Tibial nerve (tissue), 4 donors: ENCODE measurements around the gene ITGA8. TPM values are rescaled to one million over a fixed set of nuclear protein-coding genes. Genes with fewer than 3 reads are reported as not detected.
"Not testable (repeated sequence)": the region's sequence is repeated elsewhere in the genome, so short reads cannot be mapped to it uniquely, and the experiment has no call there.

Experiments
- DNase-seq, 2 donors: peaks; one replicate each; pipeline ENCODE4 v3.0.0-alpha.2; 2019; ENCODE audit warnings: low spot score in 2 of 2
- H3K27ac ChIP-seq, 4 donors: fragments of 200-600 bp; sonication (generic) in 3 of 4; one replicate each; pipeline ENCODE4 v1.5.1; 2017 to 2019; ENCODE audit warnings: mild to moderate bottlenecking in 1 of 4
- H3K27me3 ChIP-seq, 2 donors: fragments of 200-600 bp; sonication (generic) in 1 of 2; one replicate each; pipeline versions ENCODE4 v1.5.1 to v1.6.0; 2017 to 2019
- H3K36me3 ChIP-seq, 3 donors: fragments of 200-600 bp; sonication (generic); one replicate each; pipeline ENCODE4 v1.5.1; 2018 to 2019
- H3K4me1 ChIP-seq, 4 donors: fragments of 200-600 bp; sonication (generic) in 3 of 4; one replicate each; pipeline ENCODE4 v1.5.1; 2017 to 2019
- H3K4me3 ChIP-seq, 4 donors: fragments of 200-600 bp; sonication (generic) in 3 of 4; one replicate each; pipeline ENCODE4 v1.5.1; 2017 to 2019; ENCODE audit warnings: mild to moderate bottlenecking in 1 of 4, moderate library complexity in 1 of 4
- H3K9me3 ChIP-seq, 4 donors: fragments of 200-600 bp; sonication (generic) in 3 of 4; one replicate each; pipeline ENCODE4 v1.5.1; 2017 to 2019
- CTCF ChIP-seq, 5 experiments: fragments of 200-600 bp in 3 of 5; fragments of 450-650 bp in 2 of 5; sonication (generic) in 3 of 5; IDR thresholded peaks; one replicate each; pipeline ENCODE4 v1.5.1; 2016 to 2019; ENCODE audit warnings: antibody characterized with exemption in 5 of 5, mild to moderate bottlenecking in 3 of 5, moderate library complexity in 2 of 5
- EP300 ChIP-seq, 2 donors: sonication (generic); formaldehyde crosslinking; IDR thresholded peaks; one replicate each; pipeline ENCODE4 v1.6.1; 2017; ENCODE audit warnings: antibody characterized with exemption in 2 of 2, mild to moderate bottlenecking in 1 of 2
- POLR2A ChIP-seq, 2 donors: fragments of 450-650 bp; IDR thresholded peaks; one replicate each; pipeline ENCODE4 v1.6.1; 2017; ENCODE audit warnings: antibody characterized with exemption in 2 of 2, mild to moderate bottlenecking in 2 of 2, moderate library complexity in 2 of 2
- WGBS, 2 donors: methylation state at CpG; one replicate each; pipeline ENCODE4 v1.1.5; 2018; 5-methylcytosine and 5-hydroxymethylcytosine counted together
- total RNA-seq, 4 donors: library from RNA; depleted of rRNA; stranded (reverse); fragments of >200 nt; gene quantifications; one replicate each; pipeline ENCODE4 v1.1.0, GENCODE V29; 2016

The ITGA8 gene
- total RNA-seq, 4 donors from 2014 or later, result 1.5 to 8.7 (median 4.3) TPM

DNA sequence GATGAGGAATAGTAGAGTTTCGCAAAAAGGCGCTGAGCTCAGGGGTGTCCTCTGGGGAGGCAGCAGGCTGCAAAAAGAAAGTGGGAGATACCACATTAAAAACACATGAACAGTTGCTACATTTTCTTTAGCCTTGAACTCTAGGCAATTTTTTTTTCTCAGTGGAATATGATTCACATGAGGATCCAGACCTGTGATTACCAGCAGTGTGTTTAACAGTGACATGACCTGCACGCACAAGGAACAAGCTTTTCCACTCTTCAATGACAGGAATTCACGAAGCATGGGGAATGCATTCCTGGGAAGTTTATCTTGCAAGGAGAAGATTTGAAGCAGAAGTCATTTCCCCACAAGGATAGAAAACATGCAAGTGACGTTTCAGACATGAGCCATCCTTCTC, 161.6 kb downstream of the ITGA8 start:
- WGBS, 2 donors, result 55 to 64% methylated on average over 5 of the region's 5 CpGs
- no peak for TF ChIP-seq POLR2A (IDR thresholded peaks at IDR 0.05)
- no peak for TF ChIP-seq EP300 (IDR thresholded peaks at IDR 0.05)
- no peak for TF ChIP-seq CTCF (IDR thresholded peaks at IDR 0.05)
- Histone ChIP-seq H3K4me3 (no peak overlapping the region), H3K27me3 (no peaks in the 10 kb centered on the region), H3K27ac (no peak overlapping the region), H3K36me3 (no peaks in the 10 kb centered on the region), H3K4me1 (no peaks in the 10 kb centered on the region), H3K9me3 (no peaks in the 10 kb centered on the region)
- DNase-seq, result no peak

- H3K9me3 ChIP-seq, H3K4me3 ChIP-seq, H3K27me3 ChIP-seq, DNase-seq, H3K27ac ChIP-seq, H3K36me3 ChIP-seq, H3K4me1 ChIP-seq: not testable (repeated sequence)
- 79 to 85% methylated on average over 3 of the region's 3 CpGs for WGBS, 2 donors
Observed at GRCh38 chr10:15557168-15557567, 162.6 kb downstream of the ITGA8 start.

- H3K27me3 ChIP-seq, result no peaks in the 10 kb centered on the region
- no peak overlapping the region for H3K27ac ChIP-seq
- no peaks in the 10 kb centered on the region for H3K36me3 ChIP-seq
- DNase-seq, result no peak
- no peaks in the 10 kb centered on the region for H3K4me1 ChIP-seq
- no peaks in the 10 kb centered on the region for H3K9me3 ChIP-seq
- TF ChIP-seq EP300 (IDR thresholded peaks at IDR 0.05) (no peak), CTCF (IDR thresholded peaks at IDR 0.05) (no peak), POLR2A (IDR thresholded peaks at IDR 0.05) (no peak)
- no peak overlapping the region for H3K4me3 ChIP-seq
- 86 to 88% methylated on average over 3 of the region's 3 CpGs for WGBS, 2 donors
Observed at GRCh38 chr10:15550950-15551349, 168.8 kb downstream of the ITGA8 start.

DNA sequence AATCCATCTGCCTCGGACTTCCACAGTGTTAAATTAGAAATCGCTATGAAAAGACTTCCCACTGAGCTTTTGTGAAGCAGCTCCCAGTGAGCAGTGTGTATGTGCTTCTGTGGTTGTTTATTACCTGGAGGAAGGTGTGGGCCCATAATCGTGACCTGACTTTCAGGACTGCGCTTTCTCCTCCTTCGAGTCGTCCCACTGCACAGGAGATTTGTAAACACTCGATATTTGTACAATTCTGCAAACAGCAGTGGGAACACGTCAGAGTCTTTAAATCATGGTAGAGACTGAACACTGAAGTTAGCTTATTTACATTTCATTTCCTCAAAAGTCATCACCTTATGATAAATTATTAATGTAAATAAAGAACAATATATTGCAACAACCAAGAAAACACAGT, 171.4 kb downstream of the ITGA8 start:
- H3K36me3 ChIP-seq, result no peaks in the 10 kb centered on the region
- H3K4me3 ChIP-seq, result no peak overlapping the region
- H3K9me3 ChIP-seq, result peaks cover 0 to 11% (median 0%) of the 10 kb centered on the region in 4 donors
- 69 to 74% methylated on average over 8 of the region's 8 CpGs for WGBS, 2 donors
- no peak for DNase-seq
- no peaks in the 10 kb centered on the region for H3K4me1 ChIP-seq
- H3K27ac ChIP-seq, result no peak overlapping the region
- TF ChIP-seq CTCF (IDR thresholded peaks at IDR 0.05) (no peak), POLR2A (IDR thresholded peaks at IDR 0.05) (no peak), EP300 (IDR thresholded peaks at IDR 0.05) (no peak)
- no peaks in the 10 kb centered on the region for H3K27me3 ChIP-seq

DNA sequence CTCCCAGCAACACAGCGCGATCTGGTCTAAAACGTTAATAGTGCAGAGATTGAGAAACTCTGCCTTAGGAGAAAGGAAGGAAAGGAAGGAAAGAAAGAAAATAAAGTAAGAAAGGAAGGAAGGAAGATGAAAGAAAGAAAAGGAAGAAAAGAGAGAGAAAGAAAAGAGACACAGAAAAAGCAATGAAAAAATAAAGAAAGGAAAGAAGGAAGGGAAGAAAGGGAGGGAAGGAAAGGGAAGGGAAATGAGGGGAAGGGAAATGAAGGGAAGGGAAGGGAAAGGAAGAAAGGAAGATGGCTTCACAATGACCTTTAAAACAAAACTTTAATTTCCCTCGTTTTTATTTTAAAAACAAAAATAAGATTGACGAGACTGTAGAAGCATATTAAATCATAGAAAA, 173.1 kb downstream of the ITGA8 start:
- no peak for TF ChIP-seq EP300 (IDR thresholded peaks at IDR 0.05)
- TF ChIP-seq POLR2A (IDR thresholded peaks at IDR 0.05), result no peak
- TF ChIP-seq CTCF (IDR thresholded peaks at IDR 0.05), result no peak
- peaks cover 0 to 11% (median 0%) of the 10 kb centered on the region in 4 donors for H3K9me3 ChIP-seq
- no peaks in the 10 kb centered on the region for H3K4me1 ChIP-seq
- H3K36me3 ChIP-seq, result no peaks in the 10 kb centered on the region
- no peak overlapping the region for H3K27ac ChIP-seq
- no peak for DNase-seq
- no peak overlapping the region for H3K4me3 ChIP-seq
- WGBS, 2 donors, result 85 to 87% methylated on average over 5 of the region's 5 CpGs
- H3K27me3 ChIP-seq, result no peaks in the 10 kb centered on the region

DNA sequence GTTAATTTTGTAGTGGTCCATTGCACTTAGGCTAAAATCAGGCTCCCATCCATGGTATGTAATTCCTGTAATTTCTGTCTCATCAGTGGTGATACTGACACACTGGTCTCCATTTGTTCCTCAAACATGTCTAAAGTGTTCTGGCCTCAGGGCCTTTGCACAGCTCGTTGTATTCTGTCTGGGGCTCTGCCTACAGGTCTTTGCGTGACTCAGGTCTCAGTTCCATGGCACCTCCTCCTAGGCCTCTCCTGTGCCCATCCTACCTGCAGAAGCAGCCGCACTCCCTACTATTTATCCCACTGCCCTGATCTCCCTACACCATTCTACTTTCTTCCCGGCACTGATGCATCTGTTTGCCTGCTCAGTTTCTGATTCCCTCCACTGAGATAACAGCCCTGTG, 173.8 kb downstream of the ITGA8 start:
- H3K4me3 ChIP-seq, result no peak overlapping the region
- H3K36me3 ChIP-seq, result no peaks in the 10 kb centered on the region
- H3K9me3 ChIP-seq, result peaks cover 0 to 11% (median 0%) of the 10 kb centered on the region in 4 donors
- TF ChIP-seq POLR2A (IDR thresholded peaks at IDR 0.05) (no peak), CTCF (IDR thresholded peaks at IDR 0.05) (no peak), EP300 (IDR thresholded peaks at IDR 0.05) (no peak)
- H3K4me1 ChIP-seq, result no peaks in the 10 kb centered on the region
- no peak overlapping the region for H3K27ac ChIP-seq
- H3K27me3 ChIP-seq, result no peaks in the 10 kb centered on the region
- DNase-seq, result no peak
- WGBS, 2 donors, result 90 to 94% methylated on average over 4 of the region's 4 CpGs
